Measurements from ENCODE around the gene CD151.

DNA sequence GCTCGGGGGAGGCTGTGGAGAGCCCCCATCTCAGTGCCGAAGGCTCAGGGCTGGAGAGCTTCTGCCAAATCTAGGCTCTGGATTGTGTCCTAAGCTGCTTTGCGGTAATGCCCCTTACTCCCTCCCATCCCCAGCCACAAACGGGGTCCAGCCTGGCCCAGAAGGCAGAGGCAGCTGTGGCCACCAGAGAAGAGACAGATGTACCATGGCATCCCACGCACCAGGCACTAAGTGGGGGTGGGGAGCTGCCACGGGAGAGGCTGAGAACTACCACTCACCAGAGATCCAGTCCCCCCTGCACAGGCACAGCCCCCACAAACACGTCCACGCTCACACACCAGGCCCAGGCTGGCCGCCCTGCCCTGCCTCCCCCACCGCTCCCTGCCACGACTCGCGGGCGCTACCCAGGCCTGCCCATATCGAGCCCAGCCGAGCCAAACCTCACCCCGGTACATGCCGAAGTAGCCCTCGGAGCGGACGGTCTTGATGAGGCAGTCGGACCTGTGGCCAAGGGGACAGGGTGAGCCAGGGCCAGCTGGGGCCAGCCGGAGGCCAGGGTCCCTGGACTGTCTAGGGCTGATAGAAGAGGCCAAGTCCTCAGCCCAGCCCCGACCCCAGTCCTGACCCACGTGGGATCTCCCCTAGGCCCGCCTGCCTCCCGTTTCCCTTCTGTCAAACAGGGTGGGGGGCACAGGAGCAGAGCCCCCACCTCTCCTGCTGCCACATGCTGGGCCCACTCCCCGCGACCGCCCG, 38.6 kb upstream of the CD151 start:
- TF ChIP-seq POLR2A (IDR thresholded peaks at IDR 0.05) (no peak), EP300 (IDR thresholded peaks at IDR 0.05) (no peak), POLR2AphosphoS5 (IDR thresholded peaks at IDR 0.05) (no peak)
- TF ChIP-seq, protein P1, sequence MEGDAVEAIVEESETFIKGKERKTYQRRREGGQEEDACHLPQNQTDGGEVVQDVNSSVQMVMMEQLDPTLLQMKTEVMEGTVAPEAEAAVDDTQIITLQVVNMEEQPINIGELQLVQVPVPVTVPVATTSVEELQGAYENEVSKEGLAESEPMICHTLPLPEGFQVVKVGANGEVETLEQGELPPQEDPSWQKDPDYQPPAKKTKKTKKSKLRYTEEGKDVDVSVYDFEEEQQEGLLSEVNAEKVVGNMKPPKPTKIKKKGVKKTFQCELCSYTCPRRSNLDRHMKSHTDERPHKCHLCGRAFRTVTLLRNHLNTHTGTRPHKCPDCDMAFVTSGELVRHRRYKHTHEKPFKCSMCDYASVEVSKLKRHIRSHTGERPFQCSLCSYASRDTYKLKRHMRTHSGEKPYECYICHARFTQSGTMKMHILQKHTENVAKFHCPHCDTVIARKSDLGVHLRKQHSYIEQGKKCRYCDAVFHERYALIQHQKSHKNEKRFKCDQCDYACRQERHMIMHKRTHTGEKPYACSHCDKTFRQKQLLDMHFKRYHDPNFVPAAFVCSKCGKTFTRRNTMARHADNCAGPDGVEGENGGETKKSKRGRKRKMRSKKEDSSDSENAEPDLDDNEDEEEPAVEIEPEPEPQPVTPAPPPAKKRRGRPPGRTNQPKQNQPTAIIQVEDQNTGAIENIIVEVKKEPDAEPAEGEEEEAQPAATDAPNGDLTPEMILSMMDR (IDR thresholded peaks at IDR 0.05), result no peak

All from gastroesophageal sphincter (tissue), 3 donors.